Testis (tissue), 3 donors: ENCODE data around the gene FBXO33. TPM values are rescaled to one million over a fixed set of nuclear protein-coding genes. Genes with fewer than 3 reads are reported as not detected.

Source experiments
- DNase-seq: peaks from one replicate; pipeline ENCODE4 v3.0.0-alpha.2; 2019
- H3K27ac ChIP-seq, 2 donors: fragments of 200-600 bp; sonication (generic); one replicate each; pipeline ENCODE4 v1.5.1; 2019
- H3K27me3 ChIP-seq: fragments of 200-600 bp; sonication (generic); one replicate; pipeline ENCODE4 v1.5.1; 2019
- H3K36me3 ChIP-seq: fragments of 200-600 bp; sonication (generic); one replicate; pipeline ENCODE4 v1.5.1; 2017; ENCODE audit warnings: low read depth; ENCODE audit errors: missing control alignments
- H3K4me1 ChIP-seq: fragments of 200-600 bp; sonication (generic); one replicate; pipeline ENCODE4 v1.5.1; 2019
- H3K4me3 ChIP-seq, 2 donors: fragments of 200-600 bp; sonication (generic); one replicate each; pipeline ENCODE4 v1.5.1; 2017 to 2019
- H3K9me3 ChIP-seq: fragments of 200-600 bp; sonication (generic); one replicate; pipeline ENCODE4 v1.5.1; 2017
- POLR2A ChIP-seq: fragments of 450-650 bp; IDR thresholded peaks from one replicate; pipeline ENCODE4 v1.6.1; 2017; ENCODE audit warnings: antibody characterized with exemption, mild to moderate bottlenecking, moderate library complexity
- WGBS, 2 donors: methylation state at CpG; one replicate each; pipeline ENCODE4 v1.1.5; 2018; 5-methylcytosine and 5-hydroxymethylcytosine counted together
- intact Hi-C: fragments of 100-400 bp; cut with DNase I; formaldehyde crosslinking; loops from one replicate; pipeline ENCODE4 v1.15.1; 2023; ENCODE audit warnings: low total_unique reads
- polyA plus RNA-seq: library from polyadenylated mRNA; stranded (reverse); fragments of 350-450 nt; fragmentation: Illumina TruSeq; extraction: RNeasy Lipid Tissue Mini Kit (QIAGEN cat#74804); gene quantifications from one replicate; pipeline ENCODE4 v1.2.3, GENCODE V29; 2014; ENCODE audit warnings: low read depth, low replicate concordance; ENCODE audit not compliant: insufficient read depth
- total RNA-seq, 2 donors: library from RNA; depleted of rRNA; stranded (reverse); fragments of >200 nt; gene quantifications; one replicate each; pipeline ENCODE4 v1.2.3, GENCODE V29; 2016
- TF ChIP-seq, protein P1 (sequence below), 3 experiments: fragments of 450-650 bp in 2 of 3; fragments of 200-600 bp in 1 of 3; sonication (generic) in 1 of 3; IDR thresholded peaks; one replicate each; pipeline ENCODE4 v1.5.1; 2016 to 2019; ENCODE audit warnings: antibody characterized with exemption in 3 of 3, mild to moderate bottlenecking in 2 of 3, moderate library complexity in 1 of 3

The FBXO33 gene
- total and polyA plus RNA-seq, 3 donors from 2014 or later, result 20.6 to 27.5 (median 23.0) TPM

DNA sequence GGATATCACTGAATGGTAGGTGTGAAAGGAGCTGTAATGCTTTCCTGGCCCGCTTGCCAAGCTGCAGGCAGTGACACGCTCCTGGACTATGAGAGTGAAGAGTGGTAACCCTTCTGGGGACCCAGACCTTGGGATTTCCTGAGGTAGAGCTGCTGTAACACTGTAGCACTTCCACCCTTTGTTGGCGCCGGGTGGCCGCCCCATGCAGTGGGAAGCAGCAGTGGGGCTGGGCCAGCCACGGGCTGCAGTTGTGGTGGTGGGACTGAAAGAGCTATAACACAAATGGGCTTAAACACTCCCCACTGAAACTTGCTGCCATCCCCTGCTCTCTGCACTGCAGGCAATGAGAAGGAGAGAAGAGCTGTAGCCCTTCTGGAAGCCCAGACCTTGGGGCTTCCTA lies 9.6 kb upstream of the FBXO33 start:
- WGBS, 2 donors, result 78 to 97% methylated on average over 6 of the region's 6 CpGs
- Histone ChIP-seq H3K9me3 (no peaks in the 10 kb centered on the region), H3K4me3 (no peak overlapping the region), H3K27me3 (no peaks in the 10 kb centered on the region), H3K27ac (no peak overlapping the region), H3K4me1 (no peaks in the 10 kb centered on the region), H3K36me3 (no peaks in the 10 kb centered on the region)
- no peak for TF ChIP-seq POLR2A
- TF ChIP-seq, protein P1, sequence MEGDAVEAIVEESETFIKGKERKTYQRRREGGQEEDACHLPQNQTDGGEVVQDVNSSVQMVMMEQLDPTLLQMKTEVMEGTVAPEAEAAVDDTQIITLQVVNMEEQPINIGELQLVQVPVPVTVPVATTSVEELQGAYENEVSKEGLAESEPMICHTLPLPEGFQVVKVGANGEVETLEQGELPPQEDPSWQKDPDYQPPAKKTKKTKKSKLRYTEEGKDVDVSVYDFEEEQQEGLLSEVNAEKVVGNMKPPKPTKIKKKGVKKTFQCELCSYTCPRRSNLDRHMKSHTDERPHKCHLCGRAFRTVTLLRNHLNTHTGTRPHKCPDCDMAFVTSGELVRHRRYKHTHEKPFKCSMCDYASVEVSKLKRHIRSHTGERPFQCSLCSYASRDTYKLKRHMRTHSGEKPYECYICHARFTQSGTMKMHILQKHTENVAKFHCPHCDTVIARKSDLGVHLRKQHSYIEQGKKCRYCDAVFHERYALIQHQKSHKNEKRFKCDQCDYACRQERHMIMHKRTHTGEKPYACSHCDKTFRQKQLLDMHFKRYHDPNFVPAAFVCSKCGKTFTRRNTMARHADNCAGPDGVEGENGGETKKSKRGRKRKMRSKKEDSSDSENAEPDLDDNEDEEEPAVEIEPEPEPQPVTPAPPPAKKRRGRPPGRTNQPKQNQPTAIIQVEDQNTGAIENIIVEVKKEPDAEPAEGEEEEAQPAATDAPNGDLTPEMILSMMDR (IDR thresholded peaks at IDR 0.05), result no peak
- DNase-seq, result no peak
- intact Hi-C loops, result no loop called here

DNA sequence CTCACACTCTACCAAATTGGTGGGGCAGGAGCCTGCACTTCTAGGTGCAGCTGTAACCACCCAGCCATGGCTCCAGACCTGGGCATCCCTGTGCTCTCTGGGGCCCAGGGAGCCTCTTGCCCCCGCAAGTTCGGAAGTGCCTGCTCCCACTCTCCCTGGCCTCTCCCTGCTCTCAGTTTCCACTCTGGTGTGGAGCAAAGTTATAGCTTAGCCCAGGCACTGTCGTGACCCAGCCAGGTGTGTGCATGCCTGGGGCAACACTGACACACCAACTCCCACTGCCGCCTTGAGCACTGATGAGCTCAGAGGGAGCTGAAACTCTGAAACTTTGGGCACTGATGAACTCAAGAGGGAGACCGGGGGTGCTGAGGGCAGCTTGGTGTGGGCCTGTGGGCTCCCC lies 8.7 kb upstream of the FBXO33 start:
- no peak overlapping the region for H3K4me3 ChIP-seq
- H3K27me3 ChIP-seq, result no peaks in the 10 kb centered on the region
- DNase-seq, result no peak
- intact Hi-C loops, result no loop called here
- H3K27ac ChIP-seq, result no peak overlapping the region
- H3K4me1 ChIP-seq, result no peaks in the 10 kb centered on the region
- TF ChIP-seq, protein P1 (IDR thresholded peaks at IDR 0.05), result no peak
- TF ChIP-seq POLR2A, result no peak
- WGBS, 2 donors, result 98 to 100% methylated on average over 2 to 5 of the region's 5 CpGs
- no peaks in the 10 kb centered on the region for H3K36me3 ChIP-seq
- H3K9me3 ChIP-seq, result no peaks in the 10 kb centered on the region

DNA sequence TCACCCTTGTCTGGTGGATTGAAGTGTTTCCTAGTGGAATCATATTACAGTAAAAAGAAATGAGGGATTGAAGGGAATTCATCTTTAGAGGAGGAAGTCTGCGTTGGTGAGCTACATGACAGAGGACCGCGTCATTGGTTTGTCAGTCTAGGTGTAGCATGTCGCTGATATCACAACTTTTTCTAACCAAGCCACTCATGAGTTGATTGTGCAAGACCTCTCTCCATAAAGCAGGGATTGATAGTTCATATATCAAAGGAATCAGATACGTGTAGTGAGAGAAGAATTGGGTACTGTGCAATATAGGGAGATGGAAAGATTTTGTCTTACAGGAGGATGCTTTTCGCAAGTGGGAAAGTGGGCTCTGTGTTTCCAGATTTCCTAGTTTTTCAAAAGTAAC lies 3.0 kb upstream of the FBXO33 start:
- H3K27ac ChIP-seq, result no peak overlapping the region
- H3K9me3 ChIP-seq, result no peaks in the 10 kb centered on the region
- no peak for DNase-seq
- H3K36me3 ChIP-seq, result no peaks in the 10 kb centered on the region
- H3K4me3 ChIP-seq, result no peak overlapping the region
- peaks cover 9% of the 10 kb centered on the region for H3K4me1 ChIP-seq
- H3K27me3 ChIP-seq, result no peaks in the 10 kb centered on the region
- TF ChIP-seq, protein P1 (IDR thresholded peaks at IDR 0.05), result no peak
- intact Hi-C loops, result loop anchor here (10.0 kb wide), 1 partner anchor 330 kb away; the partner anchor contains the start of gene SEC23A
- 75 to 92% methylated on average over 6 of the region's 6 CpGs for WGBS, 2 donors

DNA sequence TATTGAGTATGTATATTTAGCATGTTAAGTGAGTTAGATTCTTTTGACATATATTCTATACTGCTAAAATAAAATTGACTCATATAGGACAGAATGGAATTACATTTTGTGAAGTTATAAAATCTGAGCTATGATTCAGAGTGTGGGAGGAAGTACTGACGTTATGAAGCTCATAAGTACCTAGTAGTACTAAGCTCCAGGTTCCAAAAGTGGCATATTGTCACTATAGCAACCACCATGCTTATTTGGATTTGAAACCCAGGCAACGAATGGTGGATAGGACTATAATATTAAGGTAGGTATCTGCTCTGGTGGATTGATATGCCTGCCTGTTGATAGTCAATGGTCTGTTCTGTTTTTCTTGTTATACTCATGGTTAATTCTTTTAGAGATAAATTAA lies 2.2 kb upstream of the FBXO33 start:
- no peak overlapping the region for H3K4me3 ChIP-seq
- H3K27me3 ChIP-seq, result no peaks in the 10 kb centered on the region
- no peak for TF ChIP-seq POLR2A
- TF ChIP-seq, protein P1 (IDR thresholded peaks at IDR 0.05), result no peak
- intact Hi-C loops, result loop anchor here (10.0 kb wide), 1 partner anchor 330 kb away; the partner anchor contains the start of gene SEC23A
- H3K27ac ChIP-seq, result no peak overlapping the region
- DNase-seq, result no peak
- no peaks in the 10 kb centered on the region for H3K9me3 ChIP-seq
- H3K4me1 ChIP-seq, result peaks cover 17% of the 10 kb centered on the region
- H3K36me3 ChIP-seq, result no peaks in the 10 kb centered on the region
- WGBS, 2 donors, result 54 to 64% methylated on average over 2 of the region's 2 CpGs

DNA sequence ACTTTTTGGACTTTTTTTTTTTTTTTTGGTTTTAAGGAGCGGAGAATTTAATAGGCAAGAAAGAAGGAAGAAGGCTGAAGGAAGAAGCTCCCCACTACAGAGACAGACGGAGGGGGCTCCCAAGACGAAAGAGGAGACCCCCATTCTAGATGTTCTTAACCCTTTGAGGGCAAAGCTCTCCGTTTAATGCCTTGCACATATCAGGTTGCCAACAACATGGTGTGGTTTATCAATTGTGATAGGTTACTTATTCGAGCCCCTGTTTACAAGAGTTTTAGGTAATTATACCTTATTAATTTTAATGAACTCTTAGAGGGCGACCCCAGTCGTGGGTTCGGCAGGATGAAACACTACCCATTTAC lies 1.2 kb upstream of the FBXO33 start:
- 4 to 5% methylated on average over 8 of the region's 8 CpGs for WGBS, 2 donors

More for the DNA sequence above, 1.2 kb upstream of the FBXO33 start:
- Histone ChIP-seq H3K27ac (peak overlapping the region; percentile 89 to 99), H3K4me3 (peak overlapping the region; percentile 82 to 98), H3K27me3 (no peaks in the 10 kb centered on the region), H3K9me3 (no peaks in the 10 kb centered on the region), H3K4me1 (peaks cover 18% of the 10 kb centered on the region), H3K36me3 (no peaks in the 10 kb centered on the region)
- intact Hi-C loops, result loop anchor here (10.0 kb wide), 1 partner anchor 329 kb away; the partner anchor contains the start of gene SEC23A
- TF ChIP-seq, protein P1 (IDR thresholded peaks at IDR 0.05), result no peak
- no peak for TF ChIP-seq POLR2A
- DNase-seq, result no peak
